Stimulated activated naive CD4-positive, alpha-beta T cell (primary cell): ENCODE data around the gene GAL3ST2.
A peak's percentile ranks its signal among the peaks of the same experiment; 100 is the strongest.
"Not testable (repeated sequence)": the region's sequence is repeated elsewhere in the genome, so short reads cannot be mapped to it uniquely, and the experiment has no call there.

ENCODE experiments used
- DNase-seq, 6 experiments: peaks; one replicate each; lab custom pipeline; 2025; lab: John Stamatoyannopoulos, UW

GAL3ST2 gene

GRCh38 chr2:241809383-241810306 lies 33.0 kb downstream of the GAL3ST2 start:
- DNase-seq: no peak

GRCh38 chr2:241810307-241811200 lies 33.9 kb downstream of the GAL3ST2 start:
- DNase-seq: no peak

- DNase-seq: no peak
Measured at GRCh38 chr2:241811201-241811951, 34.8 kb downstream of the GAL3ST2 start.

- no peak for DNase-seq
Measured at GRCh38 chr2:241811952-241812729, 35.5 kb downstream of the GAL3ST2 start.

DNA sequence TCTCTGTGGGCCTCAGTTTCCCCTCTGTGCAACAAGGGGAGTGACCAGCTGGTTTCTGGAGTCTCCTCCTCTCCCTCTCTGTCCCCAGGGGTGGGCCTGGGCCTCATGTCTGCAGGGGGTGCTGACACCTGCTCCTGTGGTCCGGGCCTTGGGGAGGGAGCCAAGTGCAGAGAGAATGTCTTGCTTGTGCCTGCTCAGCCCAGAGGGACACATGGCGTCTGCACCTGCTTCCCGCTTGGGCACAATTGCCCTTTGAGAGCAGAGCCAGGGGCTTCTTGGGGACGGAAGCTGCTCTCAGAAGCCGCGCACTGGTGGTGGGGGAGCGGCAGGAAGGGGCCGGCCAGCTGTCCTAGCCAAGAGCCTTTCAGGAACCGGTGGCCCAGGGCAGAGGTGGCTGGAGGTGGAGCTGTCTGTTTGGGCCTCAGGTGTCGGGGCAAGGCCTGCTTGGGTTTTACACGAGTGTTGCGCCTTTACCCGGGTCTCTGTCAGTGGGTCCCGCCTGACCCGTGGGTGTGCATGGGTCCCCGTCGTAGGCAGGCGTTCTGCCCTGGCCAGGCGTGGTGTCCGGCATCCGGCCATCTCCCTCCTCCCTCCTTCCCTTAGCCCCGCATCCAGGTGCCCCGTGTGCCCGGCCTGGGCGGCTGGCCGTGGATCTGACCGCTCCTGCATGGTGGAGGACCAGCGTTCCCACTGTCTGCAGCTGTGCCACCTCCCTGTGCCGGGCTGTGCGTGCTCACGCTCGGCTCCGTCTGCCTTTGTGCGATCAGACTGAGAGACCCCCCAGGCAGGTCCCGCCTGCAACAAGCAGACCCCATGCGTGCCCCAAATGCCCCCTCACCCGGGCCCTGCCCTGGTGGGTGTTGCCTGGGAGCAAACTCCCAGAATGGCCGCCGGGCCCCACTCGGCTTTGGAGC lies 36.4 kb downstream of the GAL3ST2 start:
- DNase-seq: no peak

- DNase-seq: peak in 2 of 6 experiments; percentile 16 to 49
Measured at GRCh38 chr2:241813644-241814392, 37.2 kb downstream of the GAL3ST2 start.

DNA sequence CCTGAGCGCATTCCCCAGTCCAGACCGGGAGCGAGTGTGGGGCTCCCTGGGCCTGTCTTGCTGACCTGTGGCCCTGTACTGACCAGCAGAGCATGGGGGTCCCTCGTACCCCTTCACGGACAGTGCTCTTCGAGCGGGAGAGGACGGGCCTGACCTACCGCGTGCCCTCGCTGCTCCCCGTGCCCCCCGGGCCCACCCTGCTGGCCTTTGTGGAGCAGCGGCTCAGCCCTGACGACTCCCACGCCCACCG lies 37.7 kb downstream of the GAL3ST2 start:
- no peak for DNase-seq

DNA sequence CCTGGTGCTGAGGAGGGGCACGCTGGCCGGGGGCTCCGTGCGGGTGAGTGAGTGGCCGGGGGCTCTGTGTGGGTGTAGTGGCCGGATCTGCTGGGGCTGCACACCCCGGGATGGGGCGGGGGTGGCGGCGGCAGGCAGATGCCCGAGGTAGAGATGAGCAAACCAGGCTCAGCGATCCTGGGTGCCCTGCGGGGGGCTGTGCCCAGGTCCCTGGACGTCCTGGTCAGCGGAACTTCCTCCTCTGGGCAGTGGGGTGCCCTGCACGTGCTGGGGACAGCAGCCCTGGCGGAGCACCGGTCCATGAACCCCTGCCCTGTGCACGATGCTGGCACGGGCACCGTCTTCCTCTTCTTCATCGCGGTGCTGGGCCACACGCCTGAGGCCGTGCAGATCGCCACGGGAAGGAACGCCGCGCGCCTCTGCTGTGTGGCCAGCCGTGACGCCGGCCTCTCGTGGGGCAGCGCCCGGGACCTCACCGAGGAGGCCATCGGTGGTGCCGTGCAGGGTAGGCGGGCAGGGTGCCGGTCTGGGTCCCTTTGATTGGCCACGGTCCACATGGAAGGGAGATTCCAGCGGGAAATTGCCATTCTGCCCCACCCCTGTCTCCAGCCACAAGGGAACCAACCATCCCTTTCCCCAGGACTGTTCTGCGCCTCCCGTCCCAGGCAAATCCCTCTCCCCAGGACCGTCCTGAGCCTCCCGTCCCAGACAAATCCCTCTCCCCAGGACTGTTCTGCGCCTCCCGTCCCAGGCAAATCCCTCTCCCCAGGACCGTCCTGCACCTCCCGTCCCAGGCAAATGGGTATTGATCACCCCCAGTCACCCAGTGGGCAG lies 38.2 kb downstream of the GAL3ST2 start:
- no peak for DNase-seq

- DNase-seq: no peak
Measured at GRCh38 chr2:241815477-241816430, 39.1 kb downstream of the GAL3ST2 start.

- DNase-seq: no peak
Measured at GRCh38 chr2:241816431-241817121, 40.0 kb downstream of the GAL3ST2 start.

DNA sequence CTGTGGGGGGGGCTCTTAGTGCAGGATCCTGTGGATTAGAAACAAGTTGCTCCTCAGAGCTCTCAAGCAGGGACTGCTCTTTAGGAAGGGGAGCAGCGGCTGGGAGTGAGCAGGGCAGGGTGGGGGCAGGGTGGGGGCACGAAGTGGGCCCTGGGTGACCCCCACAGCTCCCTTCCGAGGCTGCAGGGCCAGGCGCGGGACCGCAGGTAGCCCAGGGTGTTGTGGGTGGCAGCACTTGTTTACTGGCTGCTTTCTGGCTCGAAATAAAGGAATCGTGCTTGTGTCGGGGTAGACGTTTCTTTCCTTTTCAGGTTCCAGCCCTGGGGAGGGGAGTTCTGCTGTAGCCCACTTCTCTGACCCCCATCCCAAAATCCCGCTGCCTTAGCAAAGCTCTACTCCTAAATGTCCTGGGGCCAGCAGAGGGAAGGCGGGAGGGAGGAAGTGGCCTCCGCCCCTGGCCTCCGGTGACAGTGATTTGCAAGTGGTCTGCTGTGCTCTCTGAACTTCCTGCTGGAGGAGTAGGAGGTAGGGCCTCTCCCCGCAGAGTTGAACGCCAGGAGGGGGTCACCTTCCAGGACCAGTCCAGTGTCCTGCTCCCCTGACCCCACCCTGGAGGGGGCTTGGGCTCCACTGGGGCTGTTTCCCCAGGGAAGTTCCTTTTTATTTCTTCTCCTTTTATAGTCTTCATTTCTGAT lies 40.7 kb downstream of the GAL3ST2 start:
- DNase-seq: no peak

GRCh38 chr2:241817821-241818215 lies 41.2 kb downstream of the GAL3ST2 start:
- not testable (repeated sequence) for DNase-seq

- DNase-seq: no peak
Measured at GRCh38 chr2:241818229-241818942, 41.8 kb downstream of the GAL3ST2 start.

DNA sequence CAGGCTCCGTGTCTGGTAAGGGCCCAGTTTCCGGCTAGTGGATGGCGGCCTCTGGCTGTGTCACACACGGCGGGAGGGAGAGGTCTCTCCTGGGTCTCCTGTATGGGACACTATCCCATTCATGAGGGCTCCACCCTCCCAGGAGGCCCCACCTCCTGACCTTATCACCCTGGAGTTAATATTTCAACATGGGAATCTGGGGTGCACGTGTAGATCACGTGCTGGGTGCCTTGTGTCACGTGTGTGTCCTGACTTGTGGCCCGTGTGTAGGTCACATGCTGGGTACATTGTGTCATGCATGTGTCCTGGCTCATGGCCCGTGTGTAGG lies 42.3 kb downstream of the GAL3ST2 start:
- DNase-seq: no peak

DNA sequence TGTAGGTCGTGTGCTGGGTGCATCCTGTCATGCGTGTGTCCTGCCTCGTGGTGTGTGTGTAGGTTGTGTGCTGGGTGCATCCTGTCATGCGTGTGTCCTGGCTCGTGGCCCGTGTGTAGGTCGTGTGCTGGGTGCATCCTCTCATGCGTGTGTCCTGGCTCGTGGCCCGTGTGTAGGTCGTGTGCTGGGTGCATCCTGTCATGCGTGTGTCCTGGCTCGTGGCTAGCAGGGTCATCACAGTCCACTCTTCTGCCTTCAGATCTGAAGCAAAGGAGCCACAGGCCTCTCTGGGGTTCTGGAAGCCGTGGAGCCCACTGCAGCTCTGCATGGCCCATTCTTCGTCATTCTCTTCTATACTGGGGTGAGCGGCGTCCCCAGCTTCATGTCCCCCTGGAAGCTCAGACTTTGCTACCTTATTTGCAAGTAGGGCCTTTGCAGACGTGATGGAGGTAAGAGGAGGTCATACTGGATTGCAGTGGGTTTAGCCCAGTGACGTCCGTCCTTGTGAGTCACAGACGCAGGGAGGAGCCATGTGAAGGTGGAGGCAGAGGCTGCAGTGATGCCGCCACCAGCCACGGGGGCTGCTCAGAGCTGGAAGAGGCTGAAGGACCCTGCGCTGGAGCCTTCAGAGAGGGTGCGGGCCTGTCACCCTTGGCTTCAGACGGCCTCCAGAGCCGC lies 43.5 kb downstream of the GAL3ST2 start:
- DNase-seq: not testable (repeated sequence)
